HG02840 (cell line): ENCODE measurements around the gene PRR23C.

ENCODE experiments used
- ATAC-seq: cut with Tn5 transposase; IDR thresholded peaks from one replicate; pipeline ENCODE4 v1.9.1; 2021; ENCODE audit warnings: mild to moderate bottlenecking, moderate library complexity, moderate number of reproducible peaks; ENCODE audit not compliant: unreplicated experiment, low FRiP score

PRR23C gene

DNA sequence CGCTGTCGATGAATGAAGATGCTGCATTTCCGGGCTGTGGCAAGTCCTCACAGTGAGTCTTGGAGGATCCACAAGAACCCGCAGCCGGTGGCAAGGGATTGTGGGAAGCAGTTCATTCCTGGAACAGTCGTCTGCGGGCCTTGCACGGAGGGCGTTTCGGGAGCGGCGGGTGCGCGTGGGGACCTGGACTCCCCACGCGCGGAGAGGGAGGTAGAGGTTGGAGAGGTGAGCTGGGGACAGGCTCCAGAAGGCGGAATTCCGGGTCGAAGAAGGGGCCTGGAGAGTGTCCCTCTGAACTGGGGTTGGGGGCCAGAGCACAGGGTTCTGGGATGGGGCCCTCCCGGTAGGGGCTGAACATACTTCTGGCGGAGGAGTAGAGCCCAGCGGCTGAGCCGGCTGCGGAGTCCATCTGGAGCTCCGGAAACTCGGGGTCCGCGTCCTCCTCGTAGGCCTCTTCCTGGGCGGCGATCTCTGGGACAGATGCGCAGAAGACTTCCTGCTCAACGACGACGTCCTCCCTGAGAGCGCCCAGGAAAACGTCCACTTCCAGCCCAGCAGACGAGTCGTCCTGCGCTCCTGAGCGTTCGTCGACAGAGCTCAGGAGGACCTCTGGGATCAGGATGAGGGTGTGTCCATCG, 39.2 kb downstream of the PRR23C start:
- no peak for ATAC-seq

DNA sequence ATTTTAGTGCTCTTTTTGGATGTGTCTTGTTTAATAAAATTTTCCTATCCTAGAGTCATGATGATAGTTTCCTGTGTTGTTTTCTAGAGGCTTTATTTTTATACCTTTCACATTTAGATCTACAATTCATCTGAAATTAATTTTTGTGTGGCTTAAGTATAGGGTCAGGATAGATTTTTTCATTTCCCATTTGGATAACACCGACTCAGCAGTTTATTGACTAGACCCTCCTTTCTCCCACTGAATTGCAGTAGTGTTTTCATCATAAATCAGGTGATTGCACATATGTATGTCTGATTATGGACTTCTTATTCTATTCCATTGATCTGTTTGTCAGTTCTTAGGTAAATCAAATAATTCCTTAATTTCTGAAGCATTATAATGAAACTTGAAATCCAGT, 49.0 kb downstream of the PRR23C start:
- no peak for ATAC-seq
